HG03442 (cell line): Measurements from ENCODE around the gene RHBDF1.

Experiments
- ATAC-seq: cut with Tn5 transposase; IDR thresholded peaks from one replicate; pipeline ENCODE4 v1.9.1; 2021; ENCODE audit warnings: mild to moderate bottlenecking, moderate library complexity; ENCODE audit not compliant: unreplicated experiment

Gene RHBDF1, protein sequence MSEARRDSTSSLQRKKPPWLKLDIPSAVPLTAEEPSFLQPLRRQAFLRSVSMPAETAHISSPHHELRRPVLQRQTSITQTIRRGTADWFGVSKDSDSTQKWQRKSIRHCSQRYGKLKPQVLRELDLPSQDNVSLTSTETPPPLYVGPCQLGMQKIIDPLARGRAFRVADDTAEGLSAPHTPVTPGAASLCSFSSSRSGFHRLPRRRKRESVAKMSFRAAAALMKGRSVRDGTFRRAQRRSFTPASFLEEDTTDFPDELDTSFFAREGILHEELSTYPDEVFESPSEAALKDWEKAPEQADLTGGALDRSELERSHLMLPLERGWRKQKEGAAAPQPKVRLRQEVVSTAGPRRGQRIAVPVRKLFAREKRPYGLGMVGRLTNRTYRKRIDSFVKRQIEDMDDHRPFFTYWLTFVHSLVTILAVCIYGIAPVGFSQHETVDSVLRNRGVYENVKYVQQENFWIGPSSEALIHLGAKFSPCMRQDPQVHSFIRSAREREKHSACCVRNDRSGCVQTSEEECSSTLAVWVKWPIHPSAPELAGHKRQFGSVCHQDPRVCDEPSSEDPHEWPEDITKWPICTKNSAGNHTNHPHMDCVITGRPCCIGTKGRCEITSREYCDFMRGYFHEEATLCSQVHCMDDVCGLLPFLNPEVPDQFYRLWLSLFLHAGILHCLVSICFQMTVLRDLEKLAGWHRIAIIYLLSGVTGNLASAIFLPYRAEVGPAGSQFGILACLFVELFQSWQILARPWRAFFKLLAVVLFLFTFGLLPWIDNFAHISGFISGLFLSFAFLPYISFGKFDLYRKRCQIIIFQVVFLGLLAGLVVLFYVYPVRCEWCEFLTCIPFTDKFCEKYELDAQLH

DNA sequence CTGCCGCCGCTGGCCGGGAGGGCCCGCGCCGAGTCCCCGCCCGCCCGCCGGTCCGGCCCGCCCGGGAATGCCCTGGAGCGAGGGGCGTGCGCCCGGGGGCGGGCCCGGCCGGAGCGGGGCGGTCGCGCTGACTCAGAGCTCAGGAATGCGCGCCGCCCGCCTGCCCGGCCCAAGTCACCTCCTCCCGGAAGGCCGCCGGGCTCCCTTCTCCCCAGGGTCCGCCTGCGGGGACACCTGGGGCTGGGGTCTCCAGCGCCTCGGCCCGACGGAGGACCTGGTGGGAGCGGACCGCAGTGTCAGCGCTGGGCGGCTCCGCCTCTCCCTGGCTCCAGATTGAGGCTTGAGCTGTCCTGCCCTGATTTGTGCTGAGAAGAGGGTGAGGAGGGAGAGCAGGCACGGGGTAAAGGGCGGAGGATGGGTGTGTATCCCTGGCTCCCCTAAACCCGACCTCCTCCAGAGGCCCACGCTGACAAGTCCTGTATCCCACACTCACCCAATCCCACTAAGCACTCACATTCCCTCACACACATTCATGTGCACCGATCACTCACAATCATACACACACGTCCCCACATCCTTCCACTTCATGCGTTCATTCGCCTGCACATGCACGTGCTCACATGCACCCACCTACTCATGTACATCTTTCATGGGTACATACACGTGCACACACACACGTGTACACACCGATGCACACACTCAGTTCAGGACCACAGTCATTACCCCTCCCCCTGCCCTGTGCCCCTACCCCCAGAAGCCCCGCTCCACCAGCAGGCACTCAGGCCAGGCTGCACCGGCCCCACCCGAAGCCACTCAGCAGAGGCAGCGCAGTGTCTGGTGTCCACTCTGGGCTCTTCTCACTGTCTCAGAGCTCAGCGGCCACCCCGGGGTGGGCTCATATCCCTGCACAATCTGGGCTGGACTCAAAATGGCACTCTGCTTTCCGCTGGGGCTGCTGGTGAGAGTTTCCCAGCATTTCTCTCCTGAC lies at the start of gene RHBDF1:
TSS of gene RHBDF1 (minus strand) at position 71 of the 988 bp plus-strand sequence. CDS start 7,616 bp downstream, outside the sequence.
- no peak for ATAC-seq

- no peak for ATAC-seq
Observed at GRCh38 chr16:120756-121155, 48.3 kb upstream of the RHBDF1 start.

- no peak for ATAC-seq
Observed at GRCh38 chr16:119835-120491, 47.5 kb upstream of the RHBDF1 start.

GRCh38 chr16:119295-119694 lies 46.9 kb upstream of the RHBDF1 start:
- ATAC-seq = no peak

DNA sequence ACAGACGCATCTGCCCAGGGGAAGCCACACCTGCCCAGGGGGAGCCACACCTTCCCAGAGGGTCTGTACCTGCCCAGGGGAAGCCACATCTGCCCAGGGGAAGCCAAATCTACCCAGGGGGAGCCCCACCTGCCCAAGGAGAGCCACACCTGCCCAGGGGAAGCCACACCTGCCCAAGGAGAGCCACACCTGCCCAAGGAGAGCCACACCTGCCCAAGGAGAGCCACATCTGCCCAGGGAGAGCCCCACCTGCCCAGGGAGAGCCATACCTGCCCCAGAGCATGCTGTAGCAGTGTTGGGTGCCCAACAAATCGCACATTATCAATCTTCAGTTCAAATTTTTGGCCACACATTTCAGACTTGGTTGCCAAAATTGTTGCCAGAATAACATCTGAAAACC lies 46.4 kb upstream of the RHBDF1 start:
- no peak for ATAC-seq

- no peak for ATAC-seq
Observed at GRCh38 chr16:117379-118365, 45.2 kb upstream of the RHBDF1 start.

DNA sequence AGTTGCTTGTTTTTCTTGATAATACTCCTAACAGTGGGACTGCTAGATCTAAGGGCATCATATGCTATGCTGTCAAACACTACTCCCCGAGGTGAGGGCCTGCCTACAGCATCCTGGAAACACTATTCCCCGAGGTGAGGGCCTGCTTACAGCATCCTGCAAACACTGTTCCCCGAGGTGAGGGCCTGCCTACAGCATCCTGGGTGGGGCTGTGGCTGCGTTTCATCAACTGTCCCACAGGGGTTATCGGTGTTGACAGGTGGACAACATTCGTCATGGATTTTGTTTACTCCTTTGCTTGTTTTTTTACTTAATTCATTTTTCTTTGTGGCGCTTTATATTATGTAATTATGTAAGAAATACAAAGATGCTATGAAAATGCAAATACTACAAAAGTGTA lies 43.6 kb upstream of the RHBDF1 start:
- no peak for ATAC-seq

GRCh38 chr16:114327-114726 lies 41.9 kb upstream of the RHBDF1 start:
- no peak for ATAC-seq

GRCh38 chr16:112153-112840 lies 39.9 kb upstream of the RHBDF1 start:
- ATAC-seq = no peak

DNA sequence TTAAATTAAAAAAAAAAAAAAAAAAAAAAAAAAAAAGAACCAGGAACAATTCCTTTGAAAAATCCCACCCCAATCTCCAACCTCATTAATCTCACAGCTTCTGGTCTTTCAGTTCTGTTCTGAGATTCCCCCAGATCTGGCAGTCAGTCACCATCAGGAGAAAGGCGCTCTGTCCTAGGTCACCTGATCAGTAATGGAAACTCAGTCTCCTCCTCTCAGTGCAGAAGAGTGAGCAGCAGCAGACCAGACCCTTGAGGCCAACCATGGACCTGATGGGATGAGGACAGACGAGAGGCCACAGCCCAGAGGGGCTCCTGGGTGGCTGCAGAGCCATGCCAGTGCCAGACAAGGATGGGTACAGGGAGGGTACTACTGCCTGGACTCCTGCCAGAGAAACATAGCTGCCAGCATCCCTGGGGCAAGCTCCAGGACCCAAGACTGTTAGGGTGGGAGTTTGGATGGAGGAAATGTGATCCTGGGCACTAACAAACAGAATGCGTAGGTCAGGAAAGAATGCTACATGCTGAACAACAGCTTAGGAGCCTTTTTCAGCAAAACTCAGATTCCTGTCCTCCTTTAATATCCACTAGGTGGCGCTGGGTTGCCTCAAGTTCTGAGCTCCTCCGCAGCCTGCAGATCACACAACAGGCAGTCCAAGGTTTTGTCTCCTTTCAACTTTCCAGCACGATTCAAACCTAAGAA lies 34.3 kb upstream of the RHBDF1 start:
- ATAC-seq = no peak

- ATAC-seq = no peak
Observed at GRCh38 chr16:105521-105920, 33.1 kb upstream of the RHBDF1 start.

DNA sequence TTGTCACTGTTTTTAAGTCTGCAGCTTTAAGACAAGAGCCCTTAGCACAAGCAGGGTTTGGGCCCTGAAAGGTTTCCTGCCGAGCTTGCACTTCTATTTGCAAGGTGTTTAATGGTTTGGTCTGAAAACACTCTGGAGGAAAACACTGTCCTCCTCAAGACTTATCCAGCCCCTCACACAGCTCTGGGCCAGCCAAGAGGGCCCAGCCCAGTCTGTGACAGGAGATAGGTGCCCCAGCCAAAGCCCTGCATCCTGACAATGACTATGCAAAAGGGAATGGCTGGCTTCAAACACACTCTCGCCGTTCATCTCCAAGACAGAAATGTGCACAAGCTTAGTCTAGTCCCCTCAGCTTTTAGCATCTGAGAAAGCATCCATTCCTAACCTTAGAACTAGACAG lies 32.5 kb upstream of the RHBDF1 start:
- ATAC-seq = no peak

- no peak for ATAC-seq
Observed at GRCh38 chr16:104355-104754, 31.9 kb upstream of the RHBDF1 start.

DNA sequence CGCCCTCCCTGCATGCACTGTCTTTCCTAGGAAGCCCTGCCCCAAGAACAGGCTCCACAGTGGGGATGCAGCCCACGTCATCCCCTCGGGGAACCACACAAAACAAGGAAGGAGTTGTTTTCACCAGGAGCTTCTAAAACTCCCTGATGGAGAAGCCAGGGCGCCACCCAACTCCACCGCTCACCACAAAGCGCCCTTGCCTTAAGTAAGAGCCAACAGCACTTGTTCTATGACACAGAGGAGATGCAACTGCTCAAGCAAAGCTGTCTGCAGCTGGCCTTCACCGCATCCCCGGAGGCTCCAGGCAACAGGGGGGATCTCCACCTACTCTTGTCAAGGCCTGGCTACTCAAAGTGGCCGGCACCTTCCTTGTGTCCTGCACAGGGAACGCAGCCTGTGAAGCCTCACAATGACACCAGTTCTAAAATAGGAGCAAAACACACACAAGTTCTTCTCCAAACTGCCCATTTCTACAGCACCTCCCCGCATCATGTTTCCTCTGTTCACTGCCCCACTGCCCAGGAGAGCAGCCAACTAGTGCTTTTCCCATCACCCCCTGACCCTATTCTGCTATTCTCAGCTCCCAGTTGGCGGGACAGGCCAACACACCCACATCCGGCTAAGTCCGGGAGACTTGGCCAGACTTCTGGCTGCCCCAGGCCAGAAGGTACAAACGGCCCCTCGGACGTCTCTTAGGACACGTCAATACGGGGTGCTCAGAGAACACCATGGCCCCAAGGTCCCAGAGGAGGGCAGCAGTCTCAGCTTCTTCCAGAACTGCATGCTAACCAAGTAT lies 29.8 kb upstream of the RHBDF1 start:
- ATAC-seq = no peak

GRCh38 chr16:101586-101985 lies 29.2 kb upstream of the RHBDF1 start:
- no peak for ATAC-seq

- ATAC-seq = no peak
Observed at GRCh38 chr16:100989-101388, 28.6 kb upstream of the RHBDF1 start.

GRCh38 chr16:97822-98221 lies 25.4 kb upstream of the RHBDF1 start:
- no peak for ATAC-seq
